Stimulated activated CD8-positive, alpha-beta memory T cell treated with anti-CD3 and anti-CD28 coated beads, Interleukin-4, amount 100 ng/mL, for 4 hours (primary cell): ENCODE results near the gene REXO1.

Source experiments
- DNase-seq, 2 donors: peaks; one replicate each; pipeline ENCODE4 v3.0.0-alpha.2; 2020; ENCODE audit warnings: low read depth in 2 of 2, low spot score in 1 of 2

REXO1 gene

GRCh38 chr19:1849132-1849474 lies 820 bp upstream of the REXO1 start:
- DNase-seq: no peak

- no peak for DNase-seq
Measured at GRCh38 chr19:1847684-1848398, 442 bp downstream of the REXO1 start.

GRCh38 chr19:1847348-1847683 lies 967 bp downstream of the REXO1 start:
- DNase-seq: no peak

GRCh38 chr19:1846517-1847204 lies 1.6 kb downstream of the REXO1 start:
- DNase-seq: no peak

- DNase-seq: no peak
Measured at GRCh38 chr19:1845642-1846041, 2.6 kb downstream of the REXO1 start.

GRCh38 chr19:1845125-1845515 lies 3.2 kb downstream of the REXO1 start:
- DNase-seq: no peak

GRCh38 chr19:1844513-1845124 lies 3.7 kb downstream of the REXO1 start:
- DNase-seq: no peak

- DNase-seq: no peak
Measured at GRCh38 chr19:1843646-1844394, 4.5 kb downstream of the REXO1 start.

- no peak for DNase-seq
Measured at GRCh38 chr19:1843116-1843515, 5.2 kb downstream of the REXO1 start.

- no peak for DNase-seq
Measured at GRCh38 chr19:1841209-1841924, 6.9 kb downstream of the REXO1 start.

- no peak for DNase-seq
Measured at GRCh38 chr19:1840541-1841115, 7.7 kb downstream of the REXO1 start.

- DNase-seq: no peak
Measured at GRCh38 chr19:1839658-1840540, 8.4 kb downstream of the REXO1 start.

- peak in 1 of 2 donors; percentile 34 for DNase-seq
Measured at GRCh38 chr19:1837625-1838105, 10.6 kb downstream of the REXO1 start.

- no peak for DNase-seq
Measured at GRCh38 chr19:1837222-1837565, 11.1 kb downstream of the REXO1 start.

GRCh38 chr19:1836458-1837221 lies 11.6 kb downstream of the REXO1 start:
- DNase-seq: no peak

- DNase-seq: no peak
Measured at GRCh38 chr19:1833540-1833939, 14.7 kb downstream of the REXO1 start.

GRCh38 chr19:1832046-1832663 lies 16.1 kb downstream of the REXO1 start:
- DNase-seq: no peak

- no peak for DNase-seq
Measured at GRCh38 chr19:1830978-1831377, 17.3 kb downstream of the REXO1 start.

- no peak for DNase-seq
Measured at GRCh38 chr19:1830568-1830967, 17.7 kb downstream of the REXO1 start.
